Measurements from ENCODE around the gene TTLL6. TPM values are rescaled to one million over a fixed set of nuclear protein-coding genes. Genes with fewer than 3 reads are reported as not detected.
A peak's percentile ranks its signal among the peaks of the same experiment; 100 is the strongest.

The TTLL6 gene
- total and polyA plus RNA-seq, 9 of the 15 experiments (the other 6 are each of a cell fraction or from before 2014, with no cell fraction given), result 0.05 TPM; not detected in 8

- TF ChIP-seq SMC3 (conservative IDR thresholded peaks at IDR 0.05; ENCODE audit: insufficient read depth, low read depth, low read length) (peak; percentile 57; the same call in 1 of the 2 replicates), MBD1 (CRISPR knock-in tag; IDR thresholded peaks at IDR 0.05) (no peak), ELK3 (CRISPR knock-in tag; IDR thresholded peaks at IDR 0.05) (no peak), E2F3 (CRISPR knock-in tag; IDR thresholded peaks at IDR 0.05) (no peak), RAD21 (CRISPR knock-in tag; conservative IDR thresholded peaks at IDR 0.05 in 1 of 2, IDR thresholded peaks at IDR 0.05 in 1 of 2) (peak; percentile 46 to 73), ZNF217 (CRISPR knock-in tag; IDR thresholded peaks at IDR 0.05) (no peak), ZNF57 (CRISPR knock-in tag; IDR thresholded peaks at IDR 0.05) (no peak), MYBL2 (IDR thresholded peaks at IDR 0.05; ENCODE audit: low read depth) (no peak), MYBL2 (CRISPR knock-in tag; IDR thresholded peaks at IDR 0.05; ENCODE audit: borderline replicate concordance) (no peak), ZNF277 (CRISPR knock-in tag; IDR thresholded peaks at IDR 0.05; ENCODE audit: borderline replicate concordance) (no peak), CTCF (IDR thresholded peaks at IDR 0.05 in 2 of 3, conservative IDR thresholded peaks at IDR 0.05 in 1 of 3; ENCODE audit: insufficient read depth in 2 of 3, low read depth in 1 of 3, low read length in 3 of 3) (peak; percentile 79 to 84 (median 80)), STAG1 (CRISPR knock-in tag; IDR thresholded peaks at IDR 0.05; ENCODE audit: borderline replicate concordance) (peak; percentile 38; the same call in 1 of the 2 replicates), ZFP36 (IDR thresholded peaks at IDR 0.05; ENCODE audit: low read depth, low read length, partially characterized antibody) (peak; percentile 26), EWSR1 (IDR thresholded peaks at IDR 0.05; ENCODE audit: borderline replicate concordance, low read depth, partially characterized antibody) (no peak), FOXO4 (CRISPR knock-in tag; IDR thresholded peaks at IDR 0.05) (no peak)
Measured at GRCh38 chr17:48724251-48725003, 92.6 kb downstream of the TTLL6 start (continued).
